ENCODE data around the gene CSNK1A1. TPM values are rescaled to one million over a fixed set of nuclear protein-coding genes. Genes with fewer than 3 reads are reported as not detected.
A peak's percentile ranks its signal among the peaks of the same experiment; 100 is the strongest.

CSNK1A1 gene
- total RNA-seq, 2 donors from 2014 or later, result 198 to 214 TPM

GRCh38 chr5:149500922-149501582 is 50.2 kb downstream of the CSNK1A1 start:
- WGBS, 2 experiments (ENCODE audit: insufficient coverage in 1 of 2, insufficient read length in 1 of 2), result 92 to 94% methylated on average over 5 of the region's 5 CpGs
- Histone ChIP-seq H3K36me3 (ENCODE audit: control insufficient read depth, insufficient read depth, low read length) (peaks cover 91% of the 10 kb centered on the region), H3K27ac (ENCODE audit: low read depth, low read length) (no peak overlapping the region), H3K4me3 (ENCODE audit: low read length) (no peak overlapping the region), H3K4me1 (ENCODE audit: control insufficient read depth, insufficient read depth, low read length) (no peaks in the 10 kb centered on the region), H3K9me3 (ENCODE audit: control insufficient read depth, low read length) (no peaks in the 10 kb centered on the region), H3K9ac (ENCODE audit: extremely low read depth, low read length, poor library complexity, severe bottlenecking) (no peak overlapping the region), H3K27me3 (ENCODE audit: control insufficient read depth, insufficient read depth, low read length, poor library complexity, severe bottlenecking) (no peaks in the 10 kb centered on the region)
- Mint-ChIP-seq H3K4me3 (no peak overlapping the region), H3K4me1 (peaks cover 5% of the 10 kb centered on the region), H3K27me3 (ENCODE audit: insufficient read depth) (no peaks in the 10 kb centered on the region), H3K9me3 (no peaks in the 10 kb centered on the region), H3K36me3 (ENCODE audit: low read depth) (peaks cover 66% of the 10 kb centered on the region), H3K27ac (peak overlapping the region; percentile 22)
- no peak for DNase-seq
- no peak for TF ChIP-seq CTCF (conservative IDR thresholded peaks at IDR 0.05)

GRCh38 chr5:149498724-149499336 is 52.4 kb downstream of the CSNK1A1 start:
- no peaks in the 10 kb centered on the region for H3K9me3 ChIP-seq (ENCODE audit: control insufficient read depth, low read length)
- H3K27ac ChIP-seq (ENCODE audit: low read depth, low read length), result no peak overlapping the region
- TF ChIP-seq CTCF (conservative IDR thresholded peaks at IDR 0.05), result no peak
- DNase-seq, result no peak
- H3K4me1 Mint-ChIP-seq, result peaks cover 5% of the 10 kb centered on the region
- peaks cover 62% of the 10 kb centered on the region for H3K36me3 Mint-ChIP-seq (ENCODE audit: low read depth)
- H3K9ac ChIP-seq (ENCODE audit: extremely low read depth, low read length, poor library complexity, severe bottlenecking), result no peak overlapping the region
- H3K9me3 Mint-ChIP-seq, result no peaks in the 10 kb centered on the region
- WGBS, 2 experiments (ENCODE audit: insufficient coverage in 1 of 2, insufficient read length in 1 of 2), result 86% methylated on average over 1 of the region's 1 CpG; no CpG with 5 or more reads in 1 of the 2 experiments
- H3K4me3 Mint-ChIP-seq, result no peak overlapping the region
- no peaks in the 10 kb centered on the region for H3K27me3 Mint-ChIP-seq (ENCODE audit: insufficient read depth)
- no peak overlapping the region for H3K27ac Mint-ChIP-seq
- no peaks in the 10 kb centered on the region for H3K4me1 ChIP-seq (ENCODE audit: control insufficient read depth, insufficient read depth, low read length)
- H3K4me3 ChIP-seq (ENCODE audit: low read length), result no peak overlapping the region
- H3K36me3 ChIP-seq (ENCODE audit: control insufficient read depth, insufficient read depth, low read length), result peaks cover 92% of the 10 kb centered on the region
- no peaks in the 10 kb centered on the region for H3K27me3 ChIP-seq (ENCODE audit: control insufficient read depth, insufficient read depth, low read length, poor library complexity, severe bottlenecking)

- H3K4me3 ChIP-seq (ENCODE audit: low read length), result no peak overlapping the region
- H3K4me1 Mint-ChIP-seq, result peaks cover 7% of the 10 kb centered on the region
- no peaks in the 10 kb centered on the region for H3K9me3 Mint-ChIP-seq
- no peaks in the 10 kb centered on the region for H3K9me3 ChIP-seq (ENCODE audit: control insufficient read depth, low read length)
- no peak overlapping the region for H3K4me3 Mint-ChIP-seq
- WGBS, 2 experiments (ENCODE audit: insufficient coverage in 1 of 2, insufficient read length in 1 of 2), result 81 to 85% methylated on average over 3 of the region's 3 CpGs
- H3K27me3 ChIP-seq (ENCODE audit: control insufficient read depth, insufficient read depth, low read length, poor library complexity, severe bottlenecking), result no peaks in the 10 kb centered on the region
- H3K27ac Mint-ChIP-seq, result peak overlapping the region; percentile 56
- no peak overlapping the region for H3K27ac ChIP-seq (ENCODE audit: low read depth, low read length)
- no peak for DNase-seq
- no peaks in the 10 kb centered on the region for H3K27me3 Mint-ChIP-seq (ENCODE audit: insufficient read depth)
- H3K36me3 ChIP-seq (ENCODE audit: control insufficient read depth, insufficient read depth, low read length), result peaks cover 86% of the 10 kb centered on the region
- H3K4me1 ChIP-seq (ENCODE audit: control insufficient read depth, insufficient read depth, low read length), result no peaks in the 10 kb centered on the region
- no peak for TF ChIP-seq CTCF (conservative IDR thresholded peaks at IDR 0.05)
- H3K9ac ChIP-seq (ENCODE audit: extremely low read depth, low read length, poor library complexity, severe bottlenecking), result no peak overlapping the region
- peaks cover 57% of the 10 kb centered on the region for H3K36me3 Mint-ChIP-seq (ENCODE audit: low read depth)
These were observed 53.9 kb downstream of the CSNK1A1 start for GRCh38 chr5:149497357-149497756.
